Hepatocyte (in vitro differentiated cells): Measurements from ENCODE around the gene HTD2. TPM values are rescaled to one million over a fixed set of nuclear protein-coding genes. Genes with fewer than 3 reads are reported as not detected.
"Not testable (repeated sequence)": the region's sequence is repeated elsewhere in the genome, so short reads cannot be mapped to it uniquely, and the experiment has no call there.

Experiments used
- DNase-seq: peaks from one replicate; pipeline ENCODE4 v3.0.0-alpha.2; 2016; ENCODE audit warnings: low spot score
- H2AFZ ChIP-seq: fragments of 200-600 bp; sonication (generic); 2 replicates; pipeline ENCODE4 v1.6.0; 2016; ENCODE audit warnings: antibody characterized with exemption, mild to moderate bottlenecking
- H3K27ac ChIP-seq: fragments of 200-600 bp; sonication (generic); 2 replicates; pipeline ENCODE4 v1.5.1; 2016; ENCODE audit warnings: mild to moderate bottlenecking
- H3K27me3 ChIP-seq: fragments of 200-600 bp; sonication (generic); 2 replicates; pipeline ENCODE4 v1.6.1; 2016
- H3K36me3 ChIP-seq: fragments of 200-600 bp; sonication (generic); replicated peaks from 2 replicates; pipeline ENCODE4 v1.5.1; 2016; ENCODE audit warnings: low read depth; ENCODE audit not compliant: insufficient read depth
- H3K4me1 ChIP-seq: fragments of 200-600 bp; sonication (generic); 2 replicates; pipeline ENCODE4 v1.5.1; 2016; ENCODE audit warnings: mild to moderate bottlenecking, moderate library complexity; ENCODE audit not compliant: insufficient read depth
- H3K4me2 ChIP-seq: fragments of 200-600 bp; sonication (generic); 2 replicates; pipeline ENCODE4 v1.6.0; 2016
- H3K4me3 ChIP-seq: fragments of 200-600 bp; sonication (generic); 2 replicates; pipeline ENCODE4 v1.5.1; 2016; ENCODE audit warnings: mild to moderate bottlenecking
- H3K79me2 ChIP-seq: fragments of 200-600 bp; sonication (generic); 2 replicates; pipeline ENCODE4 v1.6.0; 2017; ENCODE audit warnings: mild to moderate bottlenecking
- H3K9me2 ChIP-seq: fragments of 200-600 bp; sonication (generic); replicated peaks from 2 replicates; pipeline ENCODE4 v1.6.0; 2017; ENCODE audit warnings: mild to moderate bottlenecking; ENCODE audit not compliant: insufficient read depth
- H3K9me3 ChIP-seq: fragments of 200-600 bp; sonication (generic); 2 replicates; pipeline ENCODE4 v1.5.1; 2016; ENCODE audit warnings: low read depth, mild to moderate bottlenecking
- H4K20me1 ChIP-seq: fragments of 200-600 bp; sonication (generic); 2 replicates; pipeline ENCODE4 v1.6.0; 2016; ENCODE audit warnings: mild to moderate bottlenecking; ENCODE audit not compliant: insufficient read depth, poor library complexity, severe bottlenecking
- EZH2 ChIP-seq: fragments of 200-600 bp; sonication (generic); IDR thresholded peaks from 2 replicates; pipeline ENCODE4 v1.6.1; 2016; ENCODE audit warnings: antibody characterized with exemption, mild to moderate bottlenecking, borderline replicate concordance
- EZH2phosphoT487 ChIP-seq: fragments of 200-600 bp; sonication (generic); IDR thresholded peaks from one replicate; pipeline ENCODE4 v1.6.1; 2018; ENCODE audit warnings: antibody characterized with exemption, mild to moderate bottlenecking, low read depth, moderate library complexity; ENCODE audit not compliant: unreplicated experiment, severe bottlenecking
- WGBS: methylation state at CpG from one replicate; pipeline ENCODE4 v1.1.6; 2016; ENCODE audit warnings: low lambda C conversion rate; ENCODE audit errors: missing lambda C conversion rate; 5-methylcytosine and 5-hydroxymethylcytosine counted together
- polyA plus RNA-seq: library from polyadenylated mRNA; unstranded; fragments of >200 nt; fragmentation: Nextera tagmentation; extraction: Ambion mirVana; gene quantifications from 2 replicates; pipeline ENCODE4 v1.2.1, GENCODE V29; 2016
- total RNA-seq: library from RNA; depleted of rRNA; stranded (reverse); fragments of >200 nt; gene quantifications from 2 replicates; pipeline ENCODE4 v1.2.3, GENCODE V29; 2014
- TF ChIP-seq, protein P1 (sequence below): fragments of 200-600 bp; sonication (generic); IDR thresholded peaks from 2 replicates; pipeline ENCODE4 v1.5.1; 2016; ENCODE audit warnings: antibody characterized with exemption, mild to moderate bottlenecking; ENCODE audit not compliant: poor library complexity

Gene HTD2
- total and polyA plus RNA-seq, 2 experiments from 2014 or later: 13.0 to 19.0 TPM

DNA sequence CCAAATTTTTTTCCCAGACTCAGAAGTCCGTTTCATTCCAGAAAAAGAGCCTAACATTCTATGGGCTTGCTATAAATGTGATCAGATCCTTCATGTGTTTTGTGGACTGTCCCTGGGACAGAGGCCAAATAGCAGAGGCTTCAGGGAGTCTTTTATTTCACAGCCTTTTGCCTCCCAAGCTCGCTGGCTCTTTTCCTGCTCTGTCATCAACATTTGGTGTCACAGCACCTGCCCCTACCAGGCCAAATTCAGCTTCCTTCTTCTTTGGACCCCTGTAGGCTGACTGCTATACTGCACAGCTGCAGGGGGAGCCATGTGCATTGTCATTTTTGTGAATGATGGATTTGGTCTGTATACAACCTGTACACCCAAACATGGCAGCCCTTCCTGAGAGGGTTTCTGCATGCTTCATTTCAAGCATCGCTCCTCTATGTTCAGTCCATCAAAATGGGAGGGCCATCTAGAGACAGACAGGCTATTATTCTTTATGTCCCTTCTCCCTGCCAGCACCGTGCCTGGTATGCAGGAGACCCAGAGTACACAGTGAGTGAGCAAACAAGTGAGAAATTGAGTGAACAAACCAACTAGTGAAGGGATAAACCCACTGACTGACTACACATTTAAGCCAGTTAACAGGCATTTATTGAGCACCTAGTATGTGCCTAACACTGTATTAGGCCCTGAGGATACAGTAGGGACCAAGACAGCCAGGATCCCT is 18.1 kb upstream of the HTD2 start:
- DNase-seq: no peak
- no peak overlapping the region for H3K4me3 ChIP-seq

DNA sequence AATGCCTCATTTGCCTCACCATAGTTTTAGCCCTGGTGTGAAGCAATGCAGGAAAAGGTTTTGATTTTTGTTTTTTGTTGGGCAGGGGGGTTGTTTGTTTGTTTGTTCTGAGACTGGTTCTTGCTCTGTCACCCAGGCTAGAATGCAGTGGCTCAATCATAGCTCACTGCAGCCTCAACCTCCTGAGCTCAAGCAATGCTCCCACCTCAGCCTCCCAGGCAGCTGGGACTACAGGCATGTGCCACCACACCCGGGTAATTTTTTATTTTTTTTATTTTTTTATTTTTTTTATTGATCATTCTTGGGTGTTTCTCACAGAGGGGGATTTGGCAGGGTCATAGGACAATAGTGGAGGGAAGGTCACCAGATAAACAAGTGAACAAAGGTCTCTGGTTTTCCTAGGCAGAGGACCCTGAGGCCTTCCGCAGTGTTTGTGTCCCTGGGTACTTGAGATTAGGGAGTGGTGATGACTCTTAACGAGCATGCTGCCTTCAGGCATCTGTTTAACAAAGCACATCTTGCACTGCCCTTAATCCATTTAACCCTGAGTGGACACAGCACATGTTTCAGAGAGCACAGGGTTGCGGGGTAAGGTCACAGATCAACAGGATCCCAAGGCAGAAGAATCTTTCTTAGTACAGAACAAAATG is 17.2 kb upstream of the HTD2 start:
- H3K27ac ChIP-seq, H3K4me1 ChIP-seq, H3K4me2 ChIP-seq, H3K4me3 ChIP-seq, DNase-seq, H3K9me3 ChIP-seq, H4K20me1 ChIP-seq, H3K79me2 ChIP-seq, H3K9me2 ChIP-seq, H2AFZ ChIP-seq, H3K36me3 ChIP-seq, H3K27me3 ChIP-seq: not testable (repeated sequence)
- 82% methylated on average over 4 of the region's 4 CpGs for WGBS

More for the DNA sequence above, 18.1 kb upstream of the HTD2 start:
- no peaks in the 10 kb centered on the region for H4K20me1 ChIP-seq
- no peak overlapping the region for H3K27ac ChIP-seq
- no peaks in the 10 kb centered on the region for H3K4me1 ChIP-seq
- no peaks in the 10 kb centered on the region for H3K79me2 ChIP-seq
- TF ChIP-seq, protein P1, sequence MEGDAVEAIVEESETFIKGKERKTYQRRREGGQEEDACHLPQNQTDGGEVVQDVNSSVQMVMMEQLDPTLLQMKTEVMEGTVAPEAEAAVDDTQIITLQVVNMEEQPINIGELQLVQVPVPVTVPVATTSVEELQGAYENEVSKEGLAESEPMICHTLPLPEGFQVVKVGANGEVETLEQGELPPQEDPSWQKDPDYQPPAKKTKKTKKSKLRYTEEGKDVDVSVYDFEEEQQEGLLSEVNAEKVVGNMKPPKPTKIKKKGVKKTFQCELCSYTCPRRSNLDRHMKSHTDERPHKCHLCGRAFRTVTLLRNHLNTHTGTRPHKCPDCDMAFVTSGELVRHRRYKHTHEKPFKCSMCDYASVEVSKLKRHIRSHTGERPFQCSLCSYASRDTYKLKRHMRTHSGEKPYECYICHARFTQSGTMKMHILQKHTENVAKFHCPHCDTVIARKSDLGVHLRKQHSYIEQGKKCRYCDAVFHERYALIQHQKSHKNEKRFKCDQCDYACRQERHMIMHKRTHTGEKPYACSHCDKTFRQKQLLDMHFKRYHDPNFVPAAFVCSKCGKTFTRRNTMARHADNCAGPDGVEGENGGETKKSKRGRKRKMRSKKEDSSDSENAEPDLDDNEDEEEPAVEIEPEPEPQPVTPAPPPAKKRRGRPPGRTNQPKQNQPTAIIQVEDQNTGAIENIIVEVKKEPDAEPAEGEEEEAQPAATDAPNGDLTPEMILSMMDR: no peak
- TF ChIP-seq EZH2phosphoT487: no peak
- TF ChIP-seq EZH2: no peak
- H3K36me3 ChIP-seq: no peaks in the 10 kb centered on the region
- H3K4me2 ChIP-seq: no peak overlapping the region
- WGBS: 90% methylated on average over 4 of the region's 4 CpGs
- no peaks in the 10 kb centered on the region for H3K9me3 ChIP-seq
- no peaks in the 10 kb centered on the region for H3K27me3 ChIP-seq
- no peaks in the 10 kb centered on the region for H3K9me2 ChIP-seq
- no peak overlapping the region for H2AFZ ChIP-seq

DNA sequence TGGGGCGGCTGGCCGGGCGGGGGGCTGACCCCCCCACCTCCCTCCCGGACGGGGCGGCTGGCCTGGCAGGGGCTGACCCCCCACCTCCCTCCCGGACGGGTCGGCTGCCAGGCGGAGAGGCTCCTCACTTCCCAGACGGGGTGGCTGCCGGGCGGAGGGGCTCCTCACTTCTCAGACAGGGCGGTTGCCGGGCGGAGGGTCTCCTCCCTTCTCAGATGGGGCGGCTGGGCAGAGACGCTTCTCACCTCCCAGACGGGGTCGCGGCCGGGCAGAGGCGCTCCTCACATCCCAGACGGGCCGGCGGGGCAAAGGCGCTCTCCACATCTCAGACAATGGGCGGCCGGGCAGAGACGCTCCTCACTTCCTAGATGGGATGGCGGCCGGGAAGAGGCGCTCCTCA is 15.9 kb upstream of the HTD2 start:
- H3K27ac ChIP-seq, H4K20me1 ChIP-seq, H3K27me3 ChIP-seq, H3K4me1 ChIP-seq, H3K4me2 ChIP-seq, H3K36me3 ChIP-seq, H2AFZ ChIP-seq, H3K4me3 ChIP-seq, DNase-seq, H3K79me2 ChIP-seq, H3K9me2 ChIP-seq, H3K9me3 ChIP-seq: not testable (repeated sequence)
- 97% methylated on average over 11 of the region's 33 CpGs for WGBS

DNA sequence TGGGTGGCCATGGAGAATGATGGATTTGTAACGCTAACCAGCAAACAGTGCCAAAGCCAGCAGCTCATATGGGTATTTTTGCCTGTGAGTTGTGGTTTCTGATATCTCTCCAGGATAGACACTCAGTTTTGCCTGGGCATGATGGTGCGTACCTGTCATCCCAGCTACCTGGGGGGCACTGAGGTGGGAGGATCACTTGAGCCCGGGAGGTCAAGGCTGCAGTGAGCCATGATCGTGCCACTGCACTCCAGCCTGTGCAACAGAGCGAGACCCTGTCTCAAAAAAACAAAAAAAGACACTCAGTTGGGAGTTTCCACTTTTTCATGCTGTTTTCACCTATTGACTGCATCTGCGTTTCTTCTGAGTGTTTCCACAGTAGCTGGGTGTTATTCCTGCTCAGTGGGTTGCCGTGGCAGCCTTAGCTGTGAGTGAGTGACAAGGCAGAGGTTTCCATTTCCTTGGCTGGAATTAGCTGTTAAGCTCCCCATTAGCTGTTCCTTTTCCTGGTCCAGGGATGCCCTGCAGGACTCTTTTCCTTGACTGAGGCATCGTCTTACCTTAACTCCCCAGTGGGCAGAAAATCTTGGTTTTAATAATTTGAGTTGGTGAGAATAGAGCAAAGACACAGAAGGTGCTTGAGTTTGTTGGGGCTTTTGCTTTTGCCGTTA is 14.5 kb upstream of the HTD2 start:
- 85% methylated on average over 9 of the region's 9 CpGs for WGBS
- TF ChIP-seq EZH2: no peak
- TF ChIP-seq, protein P1: no peak
- no peak for TF ChIP-seq EZH2phosphoT487
- no peaks in the 10 kb centered on the region for H3K9me2 ChIP-seq

More for the DNA sequence above, 14.5 kb upstream of the HTD2 start:
- Histone ChIP-seq H3K27me3 (no peaks in the 10 kb centered on the region), H4K20me1 (no peaks in the 10 kb centered on the region), H3K4me1 (no peaks in the 10 kb centered on the region), H3K79me2 (no peaks in the 10 kb centered on the region), H3K27ac (no peak overlapping the region), H3K9me3 (no peaks in the 10 kb centered on the region), H3K4me3 (no peak overlapping the region), H3K4me2 (no peak overlapping the region), H3K36me3 (no peaks in the 10 kb centered on the region), H2AFZ (no peak overlapping the region)
- no peak for DNase-seq
